Measurements from ENCODE around the gene NINJ2.

Gene NINJ2

DNA sequence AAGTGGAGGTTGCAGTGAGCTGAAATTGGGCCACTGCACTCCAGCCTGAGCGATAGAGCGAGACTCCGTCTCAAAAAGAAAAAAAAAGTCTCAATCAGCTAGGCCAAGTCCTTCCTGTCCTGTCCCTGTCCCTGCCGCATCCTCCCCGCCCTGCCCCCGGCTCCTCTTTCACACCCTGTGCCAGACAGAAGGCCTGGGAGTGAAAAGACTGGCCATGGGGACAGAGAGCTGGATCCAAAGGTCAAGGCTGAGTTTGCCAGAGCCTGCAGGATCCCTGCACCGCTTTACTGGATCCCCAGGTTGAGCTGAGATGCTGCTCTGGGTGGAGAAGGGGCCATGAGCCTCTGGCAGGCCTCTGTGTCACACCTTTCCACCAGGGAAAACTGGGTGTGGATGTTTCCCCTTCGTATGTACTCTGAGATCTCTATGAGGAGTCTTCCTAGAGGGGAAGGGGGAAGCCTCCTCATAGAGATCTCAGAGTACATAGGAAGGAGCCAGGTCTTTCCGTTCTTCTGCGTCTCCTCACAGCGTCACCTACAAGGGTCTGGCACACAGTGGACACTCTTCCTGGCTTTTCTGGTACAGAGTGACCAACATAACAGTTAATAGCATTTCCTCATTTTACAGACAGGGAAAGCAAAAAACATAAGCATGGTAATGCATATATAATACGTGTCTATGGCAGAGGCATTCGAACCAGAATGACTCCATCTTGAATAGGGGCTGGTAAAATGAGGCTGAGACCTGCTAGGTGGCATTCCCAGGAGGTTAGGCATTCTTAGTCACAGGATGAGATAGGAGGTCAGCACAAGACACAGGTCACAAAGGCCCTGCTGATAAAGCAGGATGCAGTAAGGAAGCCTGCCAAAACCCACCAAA lies 35.1 kb downstream of the NINJ2 start:
- TF ChIP-seq, protein P1, sequence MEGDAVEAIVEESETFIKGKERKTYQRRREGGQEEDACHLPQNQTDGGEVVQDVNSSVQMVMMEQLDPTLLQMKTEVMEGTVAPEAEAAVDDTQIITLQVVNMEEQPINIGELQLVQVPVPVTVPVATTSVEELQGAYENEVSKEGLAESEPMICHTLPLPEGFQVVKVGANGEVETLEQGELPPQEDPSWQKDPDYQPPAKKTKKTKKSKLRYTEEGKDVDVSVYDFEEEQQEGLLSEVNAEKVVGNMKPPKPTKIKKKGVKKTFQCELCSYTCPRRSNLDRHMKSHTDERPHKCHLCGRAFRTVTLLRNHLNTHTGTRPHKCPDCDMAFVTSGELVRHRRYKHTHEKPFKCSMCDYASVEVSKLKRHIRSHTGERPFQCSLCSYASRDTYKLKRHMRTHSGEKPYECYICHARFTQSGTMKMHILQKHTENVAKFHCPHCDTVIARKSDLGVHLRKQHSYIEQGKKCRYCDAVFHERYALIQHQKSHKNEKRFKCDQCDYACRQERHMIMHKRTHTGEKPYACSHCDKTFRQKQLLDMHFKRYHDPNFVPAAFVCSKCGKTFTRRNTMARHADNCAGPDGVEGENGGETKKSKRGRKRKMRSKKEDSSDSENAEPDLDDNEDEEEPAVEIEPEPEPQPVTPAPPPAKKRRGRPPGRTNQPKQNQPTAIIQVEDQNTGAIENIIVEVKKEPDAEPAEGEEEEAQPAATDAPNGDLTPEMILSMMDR (IDR thresholded peaks at IDR 0.05), result no peak
- peaks cover 70 to 80% of the 10 kb centered on the region in 2 experiments for H3K4me1 ChIP-seq (ENCODE audit: control insufficient read depth in 1 of 2, insufficient read depth in 1 of 2, low read depth in 1 of 2, low read length in 1 of 2)
- peak overlapping the region; percentile 65 for H3K27ac ChIP-seq
- no peak overlapping the region for H3K4me3 ChIP-seq (ENCODE audit: low read depth in 1 of 2, low read length in 1 of 2)
- peaks cover 6% of the 10 kb centered on the region for H3K36me3 ChIP-seq
- H3K9me3 ChIP-seq, result no peaks in the 10 kb centered on the region
- H3K27me3 ChIP-seq, result no peaks in the 10 kb centered on the region

DNA sequence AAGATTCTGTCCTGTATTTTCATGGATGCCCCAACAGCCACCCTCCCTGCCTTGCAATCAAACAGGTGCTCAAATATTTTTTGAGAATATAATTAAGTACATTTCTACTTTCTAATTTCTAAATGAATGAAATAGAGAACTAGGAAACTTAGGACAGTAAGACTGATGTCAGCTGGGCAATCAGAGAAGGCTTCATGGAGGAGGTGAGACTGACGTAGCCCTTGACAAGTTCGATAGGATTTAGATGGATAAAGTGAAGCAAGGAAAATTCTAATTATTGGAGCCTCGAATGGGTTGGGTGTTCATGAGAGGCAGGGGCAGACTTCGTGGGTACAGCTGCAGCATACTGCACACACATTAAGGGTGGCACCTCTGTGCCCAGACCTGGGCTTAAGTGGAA lies 36.0 kb downstream of the NINJ2 start:
- TF ChIP-seq, protein P1 (IDR thresholded peaks at IDR 0.05), result no peak
- no peaks in the 10 kb centered on the region for H3K9me3 ChIP-seq
- H3K27me3 ChIP-seq, result no peaks in the 10 kb centered on the region
- H3K27ac ChIP-seq, result peak overlapping the region; percentile 65
- peaks cover 70 to 80% of the 10 kb centered on the region in 2 experiments for H3K4me1 ChIP-seq (ENCODE audit: control insufficient read depth in 1 of 2, insufficient read depth in 1 of 2, low read depth in 1 of 2, low read length in 1 of 2)
- H3K4me3 ChIP-seq (ENCODE audit: low read depth in 1 of 2, low read length in 1 of 2), result no peak overlapping the region
- peaks cover 6% of the 10 kb centered on the region for H3K36me3 ChIP-seq

DNA sequence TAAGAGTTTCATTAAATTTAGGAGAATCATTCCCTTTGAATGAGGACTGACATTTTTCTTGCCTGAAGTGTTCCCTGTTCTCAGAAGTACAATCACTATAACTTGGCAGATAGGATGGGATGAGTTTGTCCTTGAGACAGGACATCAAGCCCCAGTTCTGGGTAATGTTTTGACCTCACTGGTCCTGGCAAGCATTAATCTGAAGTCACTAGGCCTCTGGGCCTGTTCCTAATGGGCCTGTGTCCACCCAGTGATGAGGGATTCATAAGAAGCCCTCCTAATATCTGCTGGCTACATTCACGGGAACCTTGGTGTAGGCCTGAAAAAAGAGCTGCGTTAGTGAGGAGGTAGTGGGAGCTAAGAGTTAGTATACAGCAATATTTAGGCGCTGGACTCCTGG lies 37.2 kb downstream of the NINJ2 start:
- peak overlapping the region; percentile 46 for H3K27ac ChIP-seq
- H3K9me3 ChIP-seq, result no peaks in the 10 kb centered on the region
- H3K4me1 ChIP-seq (ENCODE audit: control insufficient read depth in 1 of 2, insufficient read depth in 1 of 2, low read depth in 1 of 2, low read length in 1 of 2), result peaks cover 70 to 80% of the 10 kb centered on the region in 2 experiments
- H3K27me3 ChIP-seq, result no peaks in the 10 kb centered on the region
- peaks cover 6% of the 10 kb centered on the region for H3K36me3 ChIP-seq
- TF ChIP-seq, protein P1 (IDR thresholded peaks at IDR 0.05), result no peak
- no peak overlapping the region for H3K4me3 ChIP-seq (ENCODE audit: low read depth in 1 of 2, low read length in 1 of 2)

DNA sequence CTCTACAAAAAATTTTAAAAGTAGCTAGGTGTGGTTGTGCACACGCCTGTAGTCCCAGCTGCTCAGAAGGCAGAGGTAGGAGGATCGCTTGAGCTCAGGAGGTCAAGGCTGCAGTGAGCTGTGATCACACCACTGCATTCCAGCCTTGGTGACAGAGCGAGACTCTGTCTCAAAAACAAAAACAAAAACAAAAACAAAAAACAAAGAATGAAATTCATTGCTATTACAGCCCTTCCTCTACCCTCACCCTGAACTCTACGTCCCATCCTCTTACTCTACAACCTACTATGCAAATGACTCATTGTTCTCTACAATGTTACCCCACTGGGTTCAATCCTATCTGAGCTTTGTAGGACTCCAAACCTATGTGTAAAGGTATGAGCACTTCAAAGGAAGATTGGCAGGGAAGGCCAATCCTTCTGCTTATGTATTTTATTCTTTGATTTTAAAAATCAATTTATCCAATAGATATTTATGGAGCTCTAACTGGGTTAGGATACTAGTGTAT lies 39.3 kb downstream of the NINJ2 start:
- peak overlapping the region; percentile 95 for H3K27ac ChIP-seq
- peak overlapping the region in 1 of 2 experiments; percentile 37 for H3K4me3 ChIP-seq (ENCODE audit: low read depth in 1 of 2, low read length in 1 of 2)
- peaks cover 6% of the 10 kb centered on the region for H3K36me3 ChIP-seq
- H3K27me3 ChIP-seq, result no peaks in the 10 kb centered on the region
- peaks cover 71 to 82% of the 10 kb centered on the region in 2 experiments for H3K4me1 ChIP-seq (ENCODE audit: control insufficient read depth in 1 of 2, insufficient read depth in 1 of 2, low read depth in 1 of 2, low read length in 1 of 2)
- TF ChIP-seq, protein P1 (IDR thresholded peaks at IDR 0.05), result no peak
- no peaks in the 10 kb centered on the region for H3K9me3 ChIP-seq

DNA sequence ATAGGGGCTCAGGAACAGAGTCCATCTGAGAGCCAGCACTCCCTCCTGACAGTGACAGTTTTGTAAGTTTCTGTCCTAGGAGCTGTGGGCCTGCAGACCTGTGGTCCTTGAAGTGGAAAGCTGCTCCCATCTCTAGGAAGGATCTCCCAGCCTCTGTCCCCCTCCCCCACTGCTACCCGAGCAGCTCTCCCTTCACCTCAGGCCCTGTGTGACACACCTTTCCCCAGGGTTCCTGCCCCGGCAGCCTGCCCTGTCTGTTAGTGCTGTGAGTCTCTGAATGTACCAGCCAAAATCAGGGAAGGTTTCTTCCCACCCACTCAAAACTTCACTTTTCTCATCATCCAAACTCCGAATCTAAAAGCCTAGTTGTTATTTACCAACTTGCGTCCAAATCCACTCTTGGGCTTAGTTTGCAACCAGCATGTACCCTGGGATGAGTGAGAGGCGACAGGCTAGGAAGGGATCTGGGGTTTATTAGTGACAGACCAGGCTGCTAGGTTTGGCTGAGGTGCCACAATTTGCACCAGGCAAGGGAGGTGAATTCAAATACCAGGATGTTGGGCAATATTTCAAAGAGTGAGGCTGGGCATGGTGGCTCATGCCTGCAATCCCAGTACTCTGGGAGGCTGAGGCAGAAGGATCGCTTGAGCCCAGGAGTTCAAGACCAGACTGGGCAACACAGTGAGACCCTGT lies 39.9 kb downstream of the NINJ2 start:
- Histone ChIP-seq H3K27me3 (no peaks in the 10 kb centered on the region), H3K4me3 (ENCODE audit: low read depth in 1 of 2, low read length in 1 of 2) (peak overlapping the region; percentile 37 to 62), H3K27ac (peak overlapping the region; percentile 95), H3K9me3 (no peaks in the 10 kb centered on the region), H3K36me3 (peaks cover 6% of the 10 kb centered on the region), H3K4me1 (ENCODE audit: control insufficient read depth in 1 of 2, insufficient read depth in 1 of 2, low read depth in 1 of 2, low read length in 1 of 2) (peaks cover 72 to 82% of the 10 kb centered on the region in 2 experiments)
- TF ChIP-seq, protein P1 (IDR thresholded peaks at IDR 0.05), result no peak
